Measurements from ENCODE around the gene GLP1R. TPM values are rescaled to one million over a fixed set of nuclear protein-coding genes. Genes with fewer than 3 reads are reported as not detected.

GLP1R gene
- total RNA-seq, 1 experiment from 2014 or later = not detected

GRCh38 chr6:39068391-39068790 lies 19.8 kb downstream of the GLP1R start:
- no peaks in the 10 kb centered on the region for H3K9me3 Mint-ChIP-seq (ENCODE audit: unreplicated experiment)
- H3K27me3 Mint-ChIP-seq (ENCODE audit: insufficient read depth, unreplicated experiment) = peaks cover 8% of the 10 kb centered on the region
- POLR2A ChIA-PET = no interaction called here
- TF ChIP-seq, protein P1, sequence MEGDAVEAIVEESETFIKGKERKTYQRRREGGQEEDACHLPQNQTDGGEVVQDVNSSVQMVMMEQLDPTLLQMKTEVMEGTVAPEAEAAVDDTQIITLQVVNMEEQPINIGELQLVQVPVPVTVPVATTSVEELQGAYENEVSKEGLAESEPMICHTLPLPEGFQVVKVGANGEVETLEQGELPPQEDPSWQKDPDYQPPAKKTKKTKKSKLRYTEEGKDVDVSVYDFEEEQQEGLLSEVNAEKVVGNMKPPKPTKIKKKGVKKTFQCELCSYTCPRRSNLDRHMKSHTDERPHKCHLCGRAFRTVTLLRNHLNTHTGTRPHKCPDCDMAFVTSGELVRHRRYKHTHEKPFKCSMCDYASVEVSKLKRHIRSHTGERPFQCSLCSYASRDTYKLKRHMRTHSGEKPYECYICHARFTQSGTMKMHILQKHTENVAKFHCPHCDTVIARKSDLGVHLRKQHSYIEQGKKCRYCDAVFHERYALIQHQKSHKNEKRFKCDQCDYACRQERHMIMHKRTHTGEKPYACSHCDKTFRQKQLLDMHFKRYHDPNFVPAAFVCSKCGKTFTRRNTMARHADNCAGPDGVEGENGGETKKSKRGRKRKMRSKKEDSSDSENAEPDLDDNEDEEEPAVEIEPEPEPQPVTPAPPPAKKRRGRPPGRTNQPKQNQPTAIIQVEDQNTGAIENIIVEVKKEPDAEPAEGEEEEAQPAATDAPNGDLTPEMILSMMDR (IDR thresholded peaks at IDR 0.05; ENCODE audit: unreplicated experiment) = no peak
- H3K27ac Mint-ChIP-seq (ENCODE audit: low read depth, unreplicated experiment) = no peak overlapping the region
- CTCF ChIA-PET = no interaction called here
- no peaks in the 10 kb centered on the region for H3K4me1 Mint-ChIP-seq (ENCODE audit: insufficient read depth, unreplicated experiment)
- intact Hi-C loops (cut with micrococcal nuclease) = no loop called here
- no peak for DNase-seq (ENCODE audit: unreplicated experiment)
- no peaks in the 10 kb centered on the region for H3K36me3 Mint-ChIP-seq (ENCODE audit: insufficient read depth, unreplicated experiment)
- BruUV-seq (replicated peaks) = no TSS peak
- H3K4me3 Mint-ChIP-seq (ENCODE audit: unreplicated experiment) = no peak overlapping the region

GRCh38 chr6:39072830-39073229 lies 24.2 kb downstream of the GLP1R start:
- no peaks in the 10 kb centered on the region for H3K27me3 Mint-ChIP-seq (ENCODE audit: insufficient read depth, unreplicated experiment)
- H3K4me1 Mint-ChIP-seq (ENCODE audit: insufficient read depth, unreplicated experiment) = no peaks in the 10 kb centered on the region
- H3K9me3 Mint-ChIP-seq (ENCODE audit: unreplicated experiment) = no peaks in the 10 kb centered on the region
- DNase-seq (ENCODE audit: unreplicated experiment) = no peak
- intact Hi-C loops (cut with micrococcal nuclease) = no loop called here
- H3K27ac Mint-ChIP-seq (ENCODE audit: low read depth, unreplicated experiment) = no peak overlapping the region
- BruUV-seq (replicated peaks) = no TSS peak
- TF ChIP-seq, protein P1 (IDR thresholded peaks at IDR 0.05; ENCODE audit: unreplicated experiment) = no peak
- ChIA-PET POLR2A (no interaction called here), CTCF (interaction anchor here (1.3 kb wide), 1 partner anchor 13 kb away, joined by 4 read pairs; no protein-coding TSS in a partner anchor)
- H3K36me3 Mint-ChIP-seq (ENCODE audit: insufficient read depth, unreplicated experiment) = no peaks in the 10 kb centered on the region
- H3K4me3 Mint-ChIP-seq (ENCODE audit: unreplicated experiment) = no peak overlapping the region

DNA sequence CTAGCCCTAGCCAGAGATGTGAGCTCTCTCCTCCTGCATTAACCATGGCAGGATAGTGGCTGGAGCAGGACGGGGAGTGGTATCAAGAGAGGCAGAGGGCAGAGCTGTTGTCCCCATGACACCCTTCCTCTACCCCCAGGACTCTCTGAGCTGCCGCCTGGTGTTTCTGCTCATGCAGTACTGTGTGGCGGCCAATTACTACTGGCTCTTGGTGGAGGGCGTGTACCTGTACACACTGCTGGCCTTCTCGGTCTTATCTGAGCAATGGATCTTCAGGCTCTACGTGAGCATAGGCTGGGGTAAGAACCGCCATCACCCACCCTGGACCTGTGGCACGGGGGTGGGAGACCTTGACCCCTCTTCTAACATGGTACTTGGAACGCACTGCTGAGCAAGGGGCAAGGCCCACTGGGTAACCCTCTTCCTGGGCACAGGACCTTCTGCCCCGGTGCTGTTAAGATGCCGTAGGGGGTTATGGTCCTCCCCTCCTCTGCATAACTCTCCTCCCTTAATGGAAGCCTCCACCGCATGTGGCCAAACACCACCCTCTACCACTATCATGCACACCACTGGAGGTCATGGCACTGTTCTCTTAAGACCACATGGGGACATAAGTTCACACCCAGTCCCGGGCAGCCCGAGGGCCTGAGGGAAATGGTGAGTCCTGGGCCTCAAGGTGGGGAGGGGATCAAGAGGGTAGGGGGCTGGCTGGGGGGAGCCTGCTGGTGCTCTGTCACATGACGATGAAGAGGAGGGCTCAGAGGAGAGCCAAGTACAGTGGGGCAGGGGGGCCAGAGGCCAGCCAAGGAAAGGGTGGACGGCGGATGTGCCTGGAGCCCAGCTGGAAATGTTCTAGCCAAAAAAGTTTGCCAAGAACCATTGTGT lies 25.1 kb downstream of the GLP1R start:
- intact Hi-C loops (cut with micrococcal nuclease) = no loop called here
- no peaks in the 10 kb centered on the region for H3K4me1 Mint-ChIP-seq (ENCODE audit: insufficient read depth, unreplicated experiment)
- no peak overlapping the region for H3K4me3 Mint-ChIP-seq (ENCODE audit: unreplicated experiment)
- no peak for DNase-seq (ENCODE audit: unreplicated experiment)
- POLR2A ChIA-PET = no interaction called here
- H3K27me3 Mint-ChIP-seq (ENCODE audit: insufficient read depth, unreplicated experiment) = no peaks in the 10 kb centered on the region
- H3K27ac Mint-ChIP-seq (ENCODE audit: low read depth, unreplicated experiment) = no peak overlapping the region
- TF ChIP-seq, protein P1 (IDR thresholded peaks at IDR 0.05; ENCODE audit: unreplicated experiment) = no peak
- no peaks in the 10 kb centered on the region for H3K36me3 Mint-ChIP-seq (ENCODE audit: insufficient read depth, unreplicated experiment)
- BruUV-seq (replicated peaks) = no TSS peak
- no peaks in the 10 kb centered on the region for H3K9me3 Mint-ChIP-seq (ENCODE audit: unreplicated experiment)
- CTCF ChIA-PET = interaction anchor here (1.3 kb wide), 1 partner anchor 14 kb away, joined by 4 read pairs; no protein-coding TSS in a partner anchor

DNA sequence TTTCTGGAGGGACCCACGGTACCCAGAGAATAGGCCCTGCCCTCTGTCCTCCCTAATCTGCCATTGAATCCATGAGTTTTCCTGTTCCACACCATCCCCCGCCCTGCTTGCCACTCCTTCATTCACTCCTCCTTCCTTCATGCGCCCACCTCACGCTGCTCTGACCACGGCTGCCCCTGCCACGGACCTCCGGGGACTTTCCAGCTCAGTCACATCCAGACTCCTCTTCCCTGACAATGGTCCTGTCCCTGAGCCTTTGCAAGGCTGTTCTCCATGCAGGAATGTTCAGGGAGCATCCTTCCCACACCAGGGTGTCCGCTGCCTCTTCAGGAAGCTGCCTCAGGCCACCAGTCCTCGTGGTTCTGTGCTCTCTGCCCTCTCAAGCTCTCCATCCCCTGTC lies 25.9 kb downstream of the GLP1R start:
- Mint-ChIP-seq H3K27me3 (ENCODE audit: insufficient read depth, unreplicated experiment) (no peaks in the 10 kb centered on the region), H3K9me3 (ENCODE audit: unreplicated experiment) (no peaks in the 10 kb centered on the region), H3K4me1 (ENCODE audit: insufficient read depth, unreplicated experiment) (no peaks in the 10 kb centered on the region), H3K36me3 (ENCODE audit: insufficient read depth, unreplicated experiment) (no peaks in the 10 kb centered on the region), H3K4me3 (ENCODE audit: unreplicated experiment) (no peak overlapping the region), H3K27ac (ENCODE audit: low read depth, unreplicated experiment) (no peak overlapping the region)
- DNase-seq (ENCODE audit: unreplicated experiment) = no peak
- ChIA-PET POLR2A (interaction anchor here (0.7 kb wide), 1 partner anchor 108 kb away, joined by 3 read pairs; no protein-coding TSS in a partner anchor), CTCF (no interaction called here)
- intact Hi-C loops (cut with micrococcal nuclease) = no loop called here
- no TSS peak for BruUV-seq (replicated peaks)
- TF ChIP-seq, protein P1 (IDR thresholded peaks at IDR 0.05; ENCODE audit: unreplicated experiment) = no peak
